Caki2 (cell line): ENCODE measurements around the gene ARID4A. TPM values are rescaled to one million over a fixed set of nuclear protein-coding genes. Genes with fewer than 3 reads are reported as not detected.
"Not testable (repeated sequence)": the region's sequence is repeated elsewhere in the genome, so short reads cannot be mapped to it uniquely, and the experiment has no call there.

Experiments used
- DNase-seq: peaks from one replicate; pipeline ENCODE4 v3.0.0-alpha.2; 2015; ENCODE audit warnings: low read depth
- in situ Hi-C: cut with HindIII; loops from 2 replicates; pipeline ENCODE4 v1.10.0; 2016; ENCODE audit warnings: low sequenced_read_pairs, low pct_unique_long_range_greater_than_20kb, mixed read lengths
- total RNA-seq: library from RNA; depleted of rRNA; stranded (reverse); fragments of >200 nt; shearing (Covaris generic); gene quantifications from 2 replicates; pipeline ENCODE4 v1.2.3, GENCODE V29; 2014; ENCODE audit warnings: low replicate concordance

Gene ARID4A
- total RNA-seq, 1 experiment from 2014 or later: 1.8 TPM

GRCh38 chr14:58288106-58288792 lies 10.1 kb upstream of the ARID4A start:
- in situ Hi-C loops: no loop called here

GRCh38 chr14:58291646-58292045 lies 6.7 kb upstream of the ARID4A start:
- DNase-seq: no peak
- in situ Hi-C loops: no loop called here

More at GRCh38 chr14:58288106-58288792, 10.1 kb upstream of the ARID4A start:
- no peak for DNase-seq

GRCh38 chr14:58292187-58292586 lies 6.2 kb upstream of the ARID4A start:
- in situ Hi-C loops: no loop called here
- no peak for DNase-seq

DNA sequence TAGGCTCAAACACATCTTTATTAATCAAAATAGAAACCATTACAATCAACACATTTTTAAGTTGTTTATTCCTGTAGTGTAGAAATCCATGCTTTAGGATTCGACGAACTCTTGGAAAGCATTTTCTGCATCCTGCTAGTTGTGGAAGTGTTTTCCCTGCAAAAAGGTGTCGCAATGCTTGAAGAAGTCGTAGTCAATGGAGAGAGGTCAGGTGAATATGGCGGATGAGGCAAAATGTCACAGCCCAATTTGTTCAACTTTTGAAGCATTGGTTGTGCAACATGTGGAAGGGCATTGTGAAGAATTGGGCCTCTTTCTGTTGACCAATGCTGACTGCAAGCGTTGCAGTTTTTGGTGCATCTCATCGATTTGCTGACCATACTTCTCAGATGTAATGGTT lies 4.2 kb upstream of the ARID4A start:
- in situ Hi-C loops: no loop called here

DNA sequence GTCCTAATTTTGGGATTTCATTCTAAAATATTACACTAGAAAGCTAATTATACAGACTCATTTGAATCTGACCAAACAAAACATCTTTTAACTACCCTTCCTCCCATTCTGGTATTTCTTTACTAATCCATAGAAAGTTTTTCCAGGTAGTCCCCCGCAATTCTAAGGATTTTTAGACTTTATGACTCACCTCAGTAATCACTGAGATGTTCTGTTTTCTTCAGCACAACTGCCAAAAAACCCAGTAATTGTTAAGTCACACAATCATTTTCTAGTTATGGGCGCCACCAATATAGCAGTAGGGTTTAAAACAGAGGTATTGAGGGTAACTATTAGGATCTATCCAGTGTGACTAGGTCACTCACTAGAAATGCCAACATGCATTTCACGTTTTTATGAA lies 1.6 kb upstream of the ARID4A start:
- no peak for DNase-seq
- in situ Hi-C loops: no loop called here

More for the DNA sequence above, 4.2 kb upstream of the ARID4A start:
- no peak for DNase-seq

DNA sequence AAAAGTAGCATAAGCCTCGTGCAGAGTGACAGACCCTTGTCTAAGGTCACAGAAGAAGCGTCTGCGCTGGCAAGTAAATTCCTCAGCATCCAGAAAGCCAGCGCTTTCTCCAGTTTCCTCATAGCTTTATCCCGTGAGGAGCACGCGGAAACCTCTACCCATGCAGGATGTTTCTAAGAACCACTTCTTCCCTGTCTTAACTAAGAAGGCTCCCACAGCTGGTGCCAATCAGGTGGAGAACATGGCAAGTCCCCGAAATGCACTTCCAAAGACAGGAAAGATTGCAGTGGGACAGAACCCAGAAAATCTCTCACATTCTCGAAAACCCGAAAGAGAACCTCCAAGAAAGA lies 968 bp upstream of the ARID4A start:
- DNase-seq: no peak
- in situ Hi-C loops: no loop called here

DNA sequence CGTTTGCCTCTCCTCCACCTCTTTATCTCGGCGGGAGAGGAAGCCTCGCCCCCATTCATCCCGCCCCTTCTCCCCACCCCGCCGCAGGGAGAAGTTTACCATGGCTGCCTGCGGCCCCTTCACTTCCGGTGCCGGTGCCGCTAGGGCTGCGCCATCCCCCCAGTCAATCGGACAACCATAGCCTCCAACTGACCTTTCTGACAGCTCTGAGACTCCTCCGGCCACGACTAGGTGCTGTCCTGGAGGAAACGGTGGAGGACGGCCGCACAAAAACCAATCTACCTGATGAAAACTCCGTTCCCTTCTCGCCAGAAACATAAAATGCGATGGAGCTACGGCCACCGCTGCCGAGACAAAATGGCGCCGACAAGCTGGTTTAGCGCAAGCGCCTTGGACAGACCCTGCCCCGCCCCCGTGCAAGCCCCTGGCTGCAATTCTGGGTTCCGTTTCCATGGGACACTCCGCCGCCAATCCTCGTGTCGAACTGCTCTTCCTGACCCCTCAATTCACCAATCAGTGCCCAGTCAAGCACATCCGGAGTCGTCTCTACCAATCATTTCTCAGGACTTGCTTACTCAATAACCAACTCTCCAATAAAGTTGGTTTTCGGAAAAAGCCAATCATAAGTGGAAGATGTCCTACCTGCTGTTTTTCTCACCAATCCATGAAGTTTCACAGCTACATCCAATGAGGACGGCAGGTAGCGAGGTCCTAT lies 436 bp upstream of the ARID4A start:
- peak; percentile 99 for DNase-seq
- in situ Hi-C loops: no loop called here

GRCh38 chr14:58299401-58300330 lies 1.3 kb downstream of the ARID4A start:
- peak; percentile 14 for DNase-seq
- in situ Hi-C loops: no loop called here

- in situ Hi-C loops: no loop called here
- DNase-seq: no peak
These were observed 3.1 kb downstream of the ARID4A start for GRCh38 chr14:58301416-58301815.

DNA sequence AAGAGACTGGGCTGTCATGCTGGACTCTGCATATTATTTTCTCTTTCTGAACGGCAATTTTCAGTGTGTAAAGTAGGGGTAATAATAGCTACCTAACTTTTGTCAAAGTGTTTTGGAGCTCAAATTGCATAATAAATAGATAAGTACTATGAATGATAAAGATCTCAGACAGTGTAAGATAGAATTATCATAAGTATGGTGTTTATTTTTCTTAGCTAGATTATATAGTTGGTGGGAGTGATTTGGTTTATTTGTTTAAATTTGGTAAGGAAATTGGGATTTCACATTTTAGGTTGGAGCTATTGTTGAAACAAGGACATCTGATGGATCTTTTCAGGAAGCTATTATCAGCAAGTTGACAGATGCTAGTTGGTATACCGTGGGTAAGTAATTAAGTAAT lies 7.4 kb downstream of the ARID4A start:
- DNase-seq: no peak
- in situ Hi-C loops: no loop called here

DNA sequence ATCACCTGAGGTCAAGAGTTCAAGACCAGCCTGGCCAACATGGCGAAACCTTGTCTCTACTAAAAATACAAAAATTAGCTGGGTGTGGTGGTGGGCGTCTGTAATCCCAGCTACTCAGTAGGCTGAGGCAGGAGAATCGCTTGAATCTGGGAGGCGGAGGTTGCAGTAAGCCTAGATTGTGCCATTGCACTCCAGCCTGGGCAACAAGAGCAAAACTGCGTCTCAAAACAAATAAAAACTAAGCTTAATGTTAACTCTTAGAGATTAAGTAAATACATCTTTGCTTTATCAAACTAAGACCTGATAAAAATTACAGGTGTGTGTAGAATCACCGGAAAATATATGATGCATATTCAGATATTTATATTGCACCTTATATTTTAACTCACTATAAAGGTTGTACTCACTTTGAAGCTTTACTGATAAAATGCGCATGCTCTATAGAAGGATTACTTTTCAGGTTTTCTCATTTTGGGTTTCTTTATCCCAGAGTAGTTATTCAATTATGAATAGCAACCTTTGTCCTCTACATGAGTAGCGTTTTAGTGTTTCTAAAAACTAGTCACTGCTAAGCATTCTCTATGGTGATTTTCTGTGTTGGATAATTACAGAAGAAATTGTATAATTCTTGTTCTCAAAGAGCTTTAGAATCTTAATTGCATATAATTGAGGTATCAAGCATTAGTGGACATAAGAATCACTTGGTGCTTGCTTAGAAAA lies 9.4 kb downstream of the ARID4A start:
- no peak for DNase-seq
- in situ Hi-C loops: no loop called here

GRCh38 chr14:58309086-58309485 lies 10.7 kb downstream of the ARID4A start:
- in situ Hi-C loops: no loop called here

GRCh38 chr14:58313699-58314098 lies 15.3 kb downstream of the ARID4A start:
- in situ Hi-C loops: no loop called here
- DNase-seq: no peak

More at GRCh38 chr14:58309086-58309485, 10.7 kb downstream of the ARID4A start:
- DNase-seq: no peak

- in situ Hi-C loops: no loop called here
- no peak for DNase-seq
These were observed 17.3 kb downstream of the ARID4A start for GRCh38 chr14:58315606-58316005.

DNA sequence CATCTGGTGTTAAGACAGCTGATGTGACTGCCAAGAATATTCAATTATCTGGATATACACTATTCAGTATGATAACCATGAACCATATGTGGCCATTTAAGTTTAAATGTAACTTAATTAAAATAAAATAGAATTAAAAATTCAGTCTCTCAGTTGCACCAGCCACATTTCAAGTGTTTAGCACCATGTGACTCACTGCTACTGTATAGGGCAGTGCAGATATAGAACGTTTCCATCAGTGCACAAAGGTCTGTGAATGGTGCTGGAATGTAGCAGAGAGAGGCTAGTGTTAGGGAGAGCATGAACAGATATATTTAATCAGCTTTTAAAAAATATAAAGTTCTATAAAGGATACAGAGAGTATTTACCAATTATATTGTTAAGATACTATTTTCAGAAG lies 28.7 kb downstream of the ARID4A start:
- no peak for DNase-seq

DNA sequence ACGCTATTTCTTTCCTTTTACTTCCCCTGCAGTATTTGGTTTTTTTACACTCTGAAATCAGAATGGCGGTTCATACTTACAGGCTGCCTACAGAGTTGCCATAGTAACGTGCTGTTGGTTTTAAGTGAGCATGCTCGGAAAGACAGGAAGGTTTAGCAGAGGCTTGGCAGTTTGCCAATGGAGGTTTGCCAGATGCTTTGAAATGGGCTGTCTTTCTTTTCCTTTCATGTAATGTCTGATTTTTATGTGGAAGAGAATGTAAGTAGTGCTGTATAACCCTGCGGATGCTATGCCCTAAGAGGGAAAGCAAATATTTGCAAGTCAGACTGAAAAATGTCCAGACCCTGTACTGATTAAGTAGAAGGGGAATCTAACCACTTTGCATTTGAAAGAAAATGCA lies 32.8 kb downstream of the ARID4A start:
- peak; percentile 82 for DNase-seq
- in situ Hi-C loops: no loop called here

More for the DNA sequence above, 28.7 kb downstream of the ARID4A start:
- in situ Hi-C loops: no loop called here

DNA sequence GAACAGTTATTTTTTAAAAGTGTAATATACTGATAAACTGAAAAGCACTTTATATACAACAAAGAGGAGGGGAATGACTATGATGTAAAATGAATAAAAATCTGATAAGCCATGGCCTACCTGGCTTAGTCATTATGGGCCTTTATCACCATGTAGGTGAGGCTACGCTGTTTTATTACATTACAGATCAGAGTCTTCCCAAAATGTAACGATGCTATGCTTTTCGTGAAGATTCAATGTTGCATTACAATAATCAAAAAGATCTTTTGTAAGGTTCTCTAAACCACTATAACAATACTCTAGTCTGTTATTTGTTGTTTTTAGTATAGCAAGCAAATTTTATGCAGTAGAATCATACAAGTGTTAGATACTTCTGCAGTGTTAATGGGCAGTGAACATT lies 34.2 kb downstream of the ARID4A start:
- in situ Hi-C loops: no loop called here

GRCh38 chr14:58339666-58340065 lies 41.3 kb downstream of the ARID4A start:
- DNase-seq, in situ Hi-C loops: not testable (repeated sequence)

More for the DNA sequence above, 34.2 kb downstream of the ARID4A start:
- no peak for DNase-seq
